K562 (cell line): ENCODE results near the gene COX4I2. TPM values are rescaled to one million over a fixed set of nuclear protein-coding genes. Genes with fewer than 3 reads are reported as not detected.

Source experiments
- ARID2 ChIP-seq: fragments of 450-650 bp; IDR thresholded peaks from 2 replicates; pipeline ENCODE4 v1.6.1; 2017; ENCODE audit warnings: antibody characterized with exemption, mild to moderate bottlenecking
- KAT7 ChIP-seq: sonication (generic); formaldehyde crosslinking; IDR thresholded peaks from 2 replicates; pipeline ENCODE4 v1.8.0; 2022; ENCODE audit warnings: missing genetic modification reagents, mild to moderate bottlenecking, borderline replicate concordance
- POU5F1 ChIP-seq: fragments of 150-350 bp; IDR thresholded peaks from 2 replicates; pipeline ENCODE4 v1.6.1; 2014; ENCODE audit warnings: borderline replicate concordance, low read length, low read depth, mild to moderate bottlenecking; ENCODE audit not compliant: partially characterized antibody
- RAD21 ChIP-seq, 2 experiments: fragments of 250-450 bp in 1 of 2; fragments of 450-650 bp in 1 of 2; sonication (Bioruptor Pico) in 1 of 2; formaldehyde crosslinking in 1 of 2; IDR thresholded peaks in 1 of 2; conservative IDR thresholded peaks in 1 of 2; 2 replicates each; pipeline versions ENCODE4 v1.4.0 to v1.8.0; 2020 to 2022; ENCODE audit warnings: mild to moderate bottlenecking in 2 of 2, moderate library complexity in 1 of 2
- RBFOX2 ChIP-seq: fragments of 200-400 bp; formaldehyde crosslinking; IDR thresholded peaks from 2 replicates; pipeline ENCODE4 v1.6.1; 2017; ENCODE audit warnings: low read depth, mild to moderate bottlenecking, low read length, moderate library complexity
- RBM39 ChIP-seq: fragments of 200-400 bp; formaldehyde crosslinking; optimal IDR thresholded peaks from 2 replicates; pipeline ENCODE3; 2018; ENCODE audit warnings: low read depth, low read length
- SP2 ChIP-seq: IDR thresholded peaks from 2 replicates; pipeline ENCODE4 v1.6.1; 2011; ENCODE audit warnings: mild to moderate bottlenecking, low read depth, low read length, moderate library complexity; ENCODE audit not compliant: poor library complexity, severe bottlenecking; ENCODE audit errors: extremely low read depth
- SRSF7 ChIP-seq: fragments of 200-400 bp; formaldehyde crosslinking; optimal IDR thresholded peaks from 2 replicates; pipeline ENCODE3; 2017; ENCODE audit warnings: mild to moderate bottlenecking, low read depth, low read length
- TAL1 ChIP-seq: fragments of 450-650 bp; IDR thresholded peaks from 2 replicates; pipeline ENCODE4 v1.6.1; 2016; ENCODE audit warnings: mild to moderate bottlenecking
- TGIF2 ChIP-seq: sonication (generic); formaldehyde crosslinking; IDR thresholded peaks from 2 replicates; pipeline ENCODE4 v1.8.1; 2022; ENCODE audit warnings: mild to moderate bottlenecking, missing genetic modification reagents, moderate library complexity
- TOE1 ChIP-seq, 2 experiments: fragments of 450-650 bp in 1 of 2; sonication (generic) in 1 of 2; formaldehyde crosslinking in 1 of 2; IDR thresholded peaks; 2 replicates each; pipeline versions ENCODE4 v1.7.1 to v1.8.0; 2016 to 2022; ENCODE audit warnings: borderline replicate concordance in 2 of 2, mild to moderate bottlenecking in 2 of 2, antibody characterized with exemption in 1 of 2, inconsistent platforms in 1 of 2, low read depth in 1 of 2, missing genetic modification reagents in 1 of 2, moderate library complexity in 1 of 2
- ZBED1 ChIP-seq: IDR thresholded peaks from 2 replicates; pipeline ENCODE4 v1.6.1; 2014
- ZC3H8 ChIP-seq: fragments of 450-650 bp; IDR thresholded peaks from 2 replicates; pipeline ENCODE4 v1.6.1; 2017
- ZFPM2 ChIP-seq: fragments of 250-450 bp; sonication (Bioruptor Pico); IDR thresholded peaks from 2 replicates; pipeline ENCODE4 v1.5.1; 2022; ENCODE audit warnings: mild to moderate bottlenecking
- ZKSCAN8 ChIP-seq: fragments of 200-800 bp; sonication (Bioruptor generic); IDR thresholded peaks from 2 replicates; pipeline ENCODE4 v1.6.1; 2016; ENCODE audit warnings: missing genetic modification characterization, missing compliant biosample characterization
- ZNF311 ChIP-seq: fragments of 250-450 bp; sonication (Bioruptor Pico); IDR thresholded peaks from 2 replicates; pipeline ENCODE4 v1.4.0; 2020; ENCODE audit warnings: mild to moderate bottlenecking, moderate library complexity
- ZNF436 ChIP-seq: fragments of 250-450, 450-650 bp; sonication (Bioruptor Pico); formaldehyde crosslinking; IDR thresholded peaks from 2 replicates; pipeline ENCODE4 v1.7.0; 2020; ENCODE audit warnings: mild to moderate bottlenecking
- ZNF589 ChIP-seq: fragments of 200-800 bp; sonication (Bioruptor generic); IDR thresholded peaks from 2 replicates; pipeline ENCODE4 v1.6.1; 2016; ENCODE audit warnings: low read depth, missing genetic modification characterization, missing compliant biosample characterization
- ZNF76 ChIP-seq: fragments of 250-450 bp; sonication (Bioruptor Pico); IDR thresholded peaks from 2 replicates; pipeline ENCODE4 v1.4.0; 2020; ENCODE audit warnings: mild to moderate bottlenecking, moderate library complexity, borderline replicate concordance
- polyA plus RNA-seq, 8 experiments: library from polyadenylated mRNA; depleted of rRNA in 4 of 8; stranded (reverse) in 5 of 8; unstranded in 3 of 8; fragments of >200 nt; fragmentation: Nextera tagmentation in 2 of 8; fragmentation: Illumina TruSeq in 1 of 8; extraction: Ambion mirVana in 2 of 8; extraction: Trizol in 1 of 8; gene quantifications; 2 replicates each; pipeline versions ENCODE4 v1.2.1 to v1.2.3, GENCODE V29; 2011 to 2014; ENCODE audit warnings: inconsistent platforms in 1 of 8, missing spikeins in 1 of 8
- total RNA-seq, 7 experiments: library from RNA; depleted of rRNA in 6 of 7; stranded (reverse); fragments of >200 nt in 6 of 7; fragmentation: Illumina TruSeq in 2 of 7; extraction: Trizol in 2 of 7; gene quantifications; 2 replicates each; pipeline versions ENCODE4 v1.2.1 to v1.2.3, GENCODE V29; 2011 to 2021; ENCODE audit warnings: low replicate concordance in 1 of 7
- TF ChIP-seq, protein P1 (sequence below): fragments of 450-650 bp; IDR thresholded peaks from 2 replicates; pipeline ENCODE4 v1.6.1; 2016; ENCODE audit warnings: borderline replicate concordance
- TF ChIP-seq, protein P2 (sequence below): sonication (generic); formaldehyde crosslinking; IDR thresholded peaks from 2 replicates; pipeline ENCODE4 v1.8.0; 2022; ENCODE audit warnings: mild to moderate bottlenecking, missing genetic modification reagents
- TF ChIP-seq, protein P3 (sequence below): fragments of 250-450 bp; sonication (Bioruptor Pico); IDR thresholded peaks from 2 replicates; pipeline ENCODE4 v1.8.0; 2022; ENCODE audit warnings: moderate library complexity, mild to moderate bottlenecking, inconsistent platforms

Gene COX4I2
- total and polyA plus RNA-seq, 9 of the 15 experiments (the other 6 are each of a cell fraction or from before 2014, with no cell fraction given), result not detected

DNA sequence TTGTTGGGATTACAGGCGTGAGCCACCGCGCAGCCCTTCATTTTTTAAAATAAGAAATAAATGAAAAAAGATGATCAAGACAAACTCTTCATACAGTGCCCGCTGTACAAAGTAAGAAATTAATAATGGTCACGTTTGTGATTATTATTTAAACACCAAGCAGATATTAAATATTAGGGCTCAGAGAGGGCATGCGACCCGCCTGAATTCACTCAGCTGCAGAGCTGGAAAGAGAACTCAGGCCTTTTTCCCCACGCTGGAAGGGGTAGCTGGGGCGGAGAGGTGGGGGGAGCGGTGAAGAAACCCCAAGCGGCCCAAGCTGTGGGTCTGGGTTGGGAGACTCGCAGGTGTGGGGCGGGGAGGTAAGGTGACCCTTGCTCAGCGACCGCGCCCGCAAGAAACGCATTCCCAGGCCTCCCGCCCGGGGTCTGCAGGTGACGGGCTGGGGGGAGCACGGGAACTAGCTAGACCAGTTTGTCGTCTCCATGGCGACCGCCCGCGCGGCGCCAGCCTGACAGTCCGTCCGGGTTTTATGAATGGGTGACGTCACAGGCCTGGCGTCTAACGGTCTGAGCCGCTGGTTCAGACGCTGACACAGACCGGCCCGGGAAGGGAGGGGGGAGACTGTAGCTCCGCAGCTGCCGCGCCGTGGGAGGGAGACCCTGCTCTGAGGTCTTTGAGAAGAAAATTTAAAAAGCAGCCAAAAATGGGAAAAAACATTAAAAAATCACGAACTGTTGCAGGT is 33.7 kb upstream of the COX4I2 start (continued):
- TF ChIP-seq ZNF436 (CRISPR knock-in tag) (no peak), ARID2 (no peak), ZNF589 (no peak), TGIF2 (CRISPR knock-in tag) (no peak), TOE1 (IDR thresholded peaks at IDR 0.05; ENCODE audit: borderline replicate concordance) (no peak; the same call in 1 of the 2 replicates), TOE1 (CRISPR knock-in tag; IDR thresholded peaks at IDR 0.05; ENCODE audit: borderline replicate concordance, low read depth) (no peak), ZBED1 (no peak), RBM39 (no peak), POU5F1 (no peak), ZKSCAN8 (CRISPR knock-in tag) (no peak), ZNF311 (CRISPR knock-in tag) (no peak), ZFPM2 (CRISPR knock-in tag) (no peak), RAD21 (CRISPR knock-in tag; conservative IDR thresholded peaks at IDR 0.05 in 1 of 2, IDR thresholded peaks at IDR 0.05 in 1 of 2) (no peak), RBFOX2 (no peak), TAL1 (no peak), SP2 (no peak), ZC3H8 (no peak), ZNF76 (no peak), KAT7 (CRISPR knock-in tag) (0 out of 2 replicates have a peak, but pooled peaks have one; percentile 42), SRSF7 (no peak)
- TF ChIP-seq, protein P1, sequence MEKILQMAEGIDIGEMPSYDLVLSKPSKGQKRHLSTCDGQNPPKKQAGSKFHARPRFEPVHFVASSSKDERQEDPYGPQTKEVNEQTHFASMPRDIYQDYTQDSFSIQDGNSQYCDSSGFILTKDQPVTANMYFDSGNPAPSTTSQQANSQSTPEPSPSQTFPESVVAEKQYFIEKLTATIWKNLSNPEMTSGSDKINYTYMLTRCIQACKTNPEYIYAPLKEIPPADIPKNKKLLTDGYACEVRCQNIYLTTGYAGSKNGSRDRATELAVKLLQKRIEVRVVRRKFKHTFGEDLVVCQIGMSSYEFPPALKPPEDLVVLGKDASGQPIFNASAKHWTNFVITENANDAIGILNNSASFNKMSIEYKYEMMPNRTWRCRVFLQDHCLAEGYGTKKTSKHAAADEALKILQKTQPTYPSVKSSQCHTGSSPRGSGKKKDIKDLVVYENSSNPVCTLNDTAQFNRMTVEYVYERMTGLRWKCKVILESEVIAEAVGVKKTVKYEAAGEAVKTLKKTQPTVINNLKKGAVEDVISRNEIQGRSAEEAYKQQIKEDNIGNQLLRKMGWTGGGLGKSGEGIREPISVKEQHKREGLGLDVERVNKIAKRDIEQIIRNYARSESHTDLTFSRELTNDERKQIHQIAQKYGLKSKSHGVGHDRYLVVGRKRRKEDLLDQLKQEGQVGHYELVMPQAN, result no peak; the same call in 1 of the 2 replicates
- TF ChIP-seq, protein P2, sequence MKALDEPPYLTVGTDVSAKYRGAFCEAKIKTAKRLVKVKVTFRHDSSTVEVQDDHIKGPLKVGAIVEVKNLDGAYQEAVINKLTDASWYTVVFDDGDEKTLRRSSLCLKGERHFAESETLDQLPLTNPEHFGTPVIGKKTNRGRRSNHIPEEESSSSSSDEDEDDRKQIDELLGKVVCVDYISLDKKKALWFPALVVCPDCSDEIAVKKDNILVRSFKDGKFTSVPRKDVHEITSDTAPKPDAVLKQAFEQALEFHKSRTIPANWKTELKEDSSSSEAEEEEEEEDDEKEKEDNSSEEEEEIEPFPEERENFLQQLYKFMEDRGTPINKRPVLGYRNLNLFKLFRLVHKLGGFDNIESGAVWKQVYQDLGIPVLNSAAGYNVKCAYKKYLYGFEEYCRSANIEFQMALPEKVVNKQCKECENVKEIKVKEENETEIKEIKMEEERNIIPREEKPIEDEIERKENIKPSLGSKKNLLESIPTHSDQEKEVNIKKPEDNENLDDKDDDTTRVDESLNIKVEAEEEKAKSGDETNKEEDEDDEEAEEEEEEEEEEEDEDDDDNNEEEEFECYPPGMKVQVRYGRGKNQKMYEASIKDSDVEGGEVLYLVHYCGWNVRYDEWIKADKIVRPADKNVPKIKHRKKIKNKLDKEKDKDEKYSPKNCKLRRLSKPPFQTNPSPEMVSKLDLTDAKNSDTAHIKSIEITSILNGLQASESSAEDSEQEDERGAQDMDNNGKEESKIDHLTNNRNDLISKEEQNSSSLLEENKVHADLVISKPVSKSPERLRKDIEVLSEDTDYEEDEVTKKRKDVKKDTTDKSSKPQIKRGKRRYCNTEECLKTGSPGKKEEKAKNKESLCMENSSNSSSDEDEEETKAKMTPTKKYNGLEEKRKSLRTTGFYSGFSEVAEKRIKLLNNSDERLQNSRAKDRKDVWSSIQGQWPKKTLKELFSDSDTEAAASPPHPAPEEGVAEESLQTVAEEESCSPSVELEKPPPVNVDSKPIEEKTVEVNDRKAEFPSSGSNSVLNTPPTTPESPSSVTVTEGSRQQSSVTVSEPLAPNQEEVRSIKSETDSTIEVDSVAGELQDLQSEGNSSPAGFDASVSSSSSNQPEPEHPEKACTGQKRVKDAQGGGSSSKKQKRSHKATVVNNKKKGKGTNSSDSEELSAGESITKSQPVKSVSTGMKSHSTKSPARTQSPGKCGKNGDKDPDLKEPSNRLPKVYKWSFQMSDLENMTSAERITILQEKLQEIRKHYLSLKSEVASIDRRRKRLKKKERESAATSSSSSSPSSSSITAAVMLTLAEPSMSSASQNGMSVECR (CRISPR knock-in tag), result 0 out of 2 replicates have a peak, but pooled peaks have one; percentile 39
- TF ChIP-seq, protein P3, sequence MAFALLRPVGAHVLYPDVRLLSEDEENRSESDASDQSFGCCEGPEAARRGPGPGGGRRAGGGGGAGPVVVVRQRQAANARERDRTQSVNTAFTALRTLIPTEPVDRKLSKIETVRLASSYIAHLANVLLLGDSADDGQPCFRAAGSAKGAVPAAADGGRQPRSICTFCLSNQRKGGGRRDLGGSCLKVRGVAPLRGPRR (CRISPR knock-in tag), result no peak
